C4-2B (cell line): ENCODE measurements around the gene MVD.

Experiments
- CTCF ChIP-seq: fragments of 450-650 bp; conservative IDR thresholded peaks from 2 replicates; pipeline ENCODE4 v1.5.1; 2017; ENCODE audit warnings: mild to moderate bottlenecking
- ZFX ChIP-seq: fragments of 450-650 bp; IDR thresholded peaks from 2 replicates; pipeline ENCODE4 v1.6.1; 2017

- no peak for TF ChIP-seq CTCF
- peak; percentile 83; the same call in 1 of the 2 replicates for TF ChIP-seq ZFX
These were observed 43.5 kb upstream of the MVD start, which contains the start of the genes CTU2 and RNF166 for GRCh38 chr16:88706229-88706964.
